BE2C (cell line): ENCODE data around the gene KBTBD4.

Experiments used
- DNase-seq: peaks from one replicate; pipeline ENCODE4 v3.0.0-alpha.2; 2020
- H3K27me3 ChIP-seq: fragments of 250-450 bp; sonication (Bioruptor Pico); 2 replicates; pipeline ENCODE4 v1.5.1; 2020; ENCODE audit warnings: mild to moderate bottlenecking
- H3K36me3 ChIP-seq: fragments of 250-450 bp; sonication (Bioruptor Pico); 2 replicates; pipeline ENCODE4 v1.5.1; 2020; ENCODE audit warnings: mild to moderate bottlenecking
- H3K4me1 ChIP-seq: fragments of 250-450 bp; sonication (Bioruptor Pico); 2 replicates; pipeline ENCODE4 v1.5.1; 2020
- H3K4me3 ChIP-seq: 2 replicates; pipeline ENCODE4 v1.5.1; 2011; ENCODE audit warnings: low read depth, low read length
- H3K9me3 ChIP-seq: fragments of 250-450 bp; sonication (Bioruptor Pico); 2 replicates; pipeline ENCODE4 v1.5.1; 2020
- CTCF ChIP-seq: IDR thresholded peaks from 2 replicates; pipeline ENCODE4 v1.5.1; 2012; ENCODE audit warnings: mild to moderate bottlenecking, low read depth, low read length

The KBTBD4 gene

GRCh38 chr11:47589118-47589517 lies 10.3 kb upstream of the KBTBD4 start:
- TF ChIP-seq CTCF: no peak
- DNase-seq: no peak
- no peaks in the 10 kb centered on the region for H3K4me1 ChIP-seq
- no peaks in the 10 kb centered on the region for H3K36me3 ChIP-seq
- no peaks in the 10 kb centered on the region for H3K9me3 ChIP-seq
- H3K27me3 ChIP-seq: peaks cover 8% of the 10 kb centered on the region
- no peak overlapping the region for H3K4me3 ChIP-seq

GRCh38 chr11:47587723-47588326 lies 9.1 kb upstream of the KBTBD4 start:
- Histone ChIP-seq H3K9me3 (no peaks in the 10 kb centered on the region), H3K4me1 (no peaks in the 10 kb centered on the region), H3K27me3 (no peaks in the 10 kb centered on the region), H3K4me3 (no peak overlapping the region), H3K36me3 (no peaks in the 10 kb centered on the region; the same call in 1 of the 2 replicates)
- DNase-seq: no peak
- no peak for TF ChIP-seq CTCF

GRCh38 chr11:47587039-47587716 lies 8.4 kb upstream of the KBTBD4 start:
- Histone ChIP-seq H3K27me3 (no peaks in the 10 kb centered on the region), H3K4me1 (no peaks in the 10 kb centered on the region), H3K4me3 (no peak overlapping the region), H3K36me3 (peaks cover 6% of the 10 kb centered on the region), H3K9me3 (no peaks in the 10 kb centered on the region)
- DNase-seq: no peak
- no peak for TF ChIP-seq CTCF

GRCh38 chr11:47586098-47586855 lies 7.5 kb upstream of the KBTBD4 start, which contains the start of gene FAM180B:
Gene FAM180B, plus strand, starts transcription at chr11:47586678. Its CDS starts 91 bp downstream, at chr11:47586769.
- Histone ChIP-seq H3K27me3 (no peaks in the 10 kb centered on the region), H3K4me1 (no peaks in the 10 kb centered on the region), H3K36me3 (peaks cover 14% of the 10 kb centered on the region)

GRCh38 chr11:47583844-47584243 lies 5.1 kb upstream of the KBTBD4 start:
- TF ChIP-seq CTCF: no peak
- H3K27me3 ChIP-seq: no peaks in the 10 kb centered on the region
- H3K9me3 ChIP-seq: no peaks in the 10 kb centered on the region
- no peak overlapping the region for H3K4me3 ChIP-seq
- H3K4me1 ChIP-seq: no peaks in the 10 kb centered on the region
- peaks cover 14% of the 10 kb centered on the region for H3K36me3 ChIP-seq
- no peak for DNase-seq

More at GRCh38 chr11:47586098-47586855, 7.5 kb upstream of the KBTBD4 start, which contains the start of gene FAM180B:
- no peaks in the 10 kb centered on the region for H3K9me3 ChIP-seq
- TF ChIP-seq CTCF: no peak
- no peak within 1 kb of the TSS for H3K4me3 ChIP-seq
- no peak for DNase-seq
